GM04503 (cell line): Measurements from ENCODE around the gene KCNN4.
"Not testable (repeated sequence)": the region's sequence is repeated elsewhere in the genome, so short reads cannot be mapped to it uniquely, and the experiment has no call there.

ENCODE experiments used
- DNase-seq: peaks from one replicate; pipeline ENCODE4 v3.0.0-alpha.2; 2012; ENCODE audit warnings: low read depth

Gene KCNN4

DNA sequence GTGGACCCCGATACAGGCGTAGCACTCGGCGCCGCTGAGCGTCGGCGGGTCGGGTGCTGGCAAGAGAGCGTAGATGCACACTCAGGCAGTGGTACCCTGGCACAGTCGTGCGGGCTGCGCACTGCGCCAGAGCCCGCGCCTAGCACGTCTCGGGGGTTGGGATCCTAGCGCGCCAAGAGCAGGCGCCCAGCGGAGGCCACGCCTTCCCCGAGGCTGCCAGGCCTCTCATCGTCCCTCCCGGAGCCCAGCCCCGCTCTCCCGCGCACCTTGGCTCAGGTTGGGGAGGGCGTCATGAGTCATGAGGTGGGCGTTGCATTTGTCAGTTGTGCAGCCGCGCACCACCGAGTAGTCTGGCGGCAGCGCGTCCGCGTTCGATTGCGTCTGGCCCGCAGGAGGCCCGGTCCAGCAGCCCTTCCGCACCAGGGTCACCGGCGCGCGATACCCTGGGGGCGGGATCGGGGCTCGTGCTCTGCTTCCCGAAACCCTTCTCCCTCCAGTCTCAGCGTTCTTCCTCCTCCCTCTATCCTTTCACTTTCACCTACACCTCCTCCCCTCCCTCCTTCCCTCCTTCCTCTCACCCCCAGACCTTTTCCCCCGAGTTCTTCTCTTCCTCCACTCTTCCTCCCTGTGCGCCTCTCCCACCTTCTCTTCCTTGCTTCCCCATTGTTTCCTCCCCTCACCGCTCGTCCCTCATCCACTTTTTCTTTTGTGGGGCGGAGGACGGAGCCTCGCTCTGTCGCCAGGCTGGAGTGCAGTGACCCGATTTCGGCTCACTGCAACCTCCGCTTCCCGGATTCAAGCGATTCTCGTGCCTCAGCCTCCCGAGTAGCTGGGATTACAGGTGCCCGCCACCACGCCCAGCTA is 18.0 kb upstream of the KCNN4 start:
- no peak for DNase-seq

DNA sequence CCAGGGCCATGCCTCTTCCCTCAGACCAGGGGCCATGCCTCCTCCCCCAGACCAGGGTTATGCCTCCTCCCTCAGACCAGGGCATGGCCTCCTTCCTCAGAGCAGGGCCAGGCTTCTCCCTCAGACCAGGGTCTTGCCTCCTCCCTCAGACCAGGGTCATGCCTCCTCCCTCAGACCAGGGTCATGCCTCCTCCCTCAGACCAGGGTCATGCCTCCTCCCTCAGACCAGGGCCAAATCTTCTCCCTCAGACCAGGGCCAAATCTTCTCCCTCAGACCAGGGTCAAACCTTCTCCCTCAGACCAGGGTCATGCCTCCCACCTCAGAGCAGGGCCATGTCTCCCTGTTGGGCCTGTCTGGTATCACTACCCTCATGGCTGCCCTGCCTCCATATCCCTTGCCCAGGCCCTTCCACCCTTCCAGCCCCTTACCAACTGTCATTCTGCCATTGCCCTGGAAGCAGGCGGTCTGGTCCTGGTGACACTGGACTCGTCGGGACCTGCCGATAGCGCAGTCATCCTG is 17.3 kb upstream of the KCNN4 start:
- no peak for DNase-seq

DNA sequence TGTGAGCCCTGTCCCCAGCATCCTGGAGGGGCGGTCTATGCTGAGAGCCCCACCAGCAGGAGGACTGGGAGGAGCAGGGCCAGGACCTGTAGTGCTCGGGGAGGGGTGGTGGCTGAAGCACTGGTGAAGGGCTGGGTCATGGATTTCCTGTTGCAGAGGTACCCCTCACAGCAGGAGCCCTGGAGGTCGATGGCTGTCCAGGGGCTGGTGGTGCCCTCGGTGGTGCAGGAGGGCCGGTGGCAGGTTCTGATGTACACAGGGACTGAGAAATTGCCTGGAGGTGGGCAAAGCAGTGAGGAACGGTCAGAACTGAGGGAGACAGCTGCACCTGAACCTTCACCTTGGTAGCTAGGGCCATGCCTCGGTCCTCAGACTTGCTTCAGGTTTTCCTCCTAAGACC is 16.8 kb upstream of the KCNN4 start:
- no peak for DNase-seq

DNA sequence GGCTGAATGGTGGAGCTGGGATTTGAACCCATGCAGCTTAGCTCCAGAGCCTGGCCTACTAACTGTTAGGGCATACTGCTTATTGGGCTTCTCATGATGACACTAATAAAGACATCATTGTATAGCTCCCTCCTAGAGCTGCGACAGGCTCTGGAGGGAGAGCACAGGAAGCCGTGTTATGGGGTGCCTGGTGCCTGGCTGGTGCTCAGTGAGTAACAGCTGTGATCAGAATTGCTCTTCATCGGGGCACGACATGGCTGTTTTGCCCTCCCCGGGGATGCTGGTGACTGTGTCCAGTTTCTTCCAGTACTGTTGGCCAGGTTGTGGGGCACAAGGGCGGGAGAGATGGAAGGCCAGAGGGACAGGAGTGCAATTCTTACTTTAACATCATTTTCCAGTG is 16.3 kb upstream of the KCNN4 start:
- no peak for DNase-seq

DNA sequence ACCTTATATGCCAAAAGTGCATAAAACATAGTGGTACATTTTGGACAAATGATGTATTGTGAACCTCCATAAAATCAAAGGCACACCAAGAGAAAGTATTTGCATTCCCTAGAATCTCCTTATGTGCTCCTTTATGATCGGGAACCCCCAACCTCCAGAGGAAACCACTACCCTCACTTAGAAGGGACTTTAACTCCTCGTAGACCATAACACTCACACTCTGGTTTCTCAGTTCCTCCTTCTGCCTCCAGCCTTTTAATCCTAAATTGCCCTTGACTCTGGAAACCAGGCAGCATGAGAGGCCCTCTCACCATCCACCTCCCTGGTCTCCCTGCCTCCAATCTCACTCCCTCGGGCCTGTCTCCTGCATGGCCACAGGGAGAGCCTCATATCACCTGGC is 9.8 kb upstream of the KCNN4 start:
- no peak for DNase-seq

DNA sequence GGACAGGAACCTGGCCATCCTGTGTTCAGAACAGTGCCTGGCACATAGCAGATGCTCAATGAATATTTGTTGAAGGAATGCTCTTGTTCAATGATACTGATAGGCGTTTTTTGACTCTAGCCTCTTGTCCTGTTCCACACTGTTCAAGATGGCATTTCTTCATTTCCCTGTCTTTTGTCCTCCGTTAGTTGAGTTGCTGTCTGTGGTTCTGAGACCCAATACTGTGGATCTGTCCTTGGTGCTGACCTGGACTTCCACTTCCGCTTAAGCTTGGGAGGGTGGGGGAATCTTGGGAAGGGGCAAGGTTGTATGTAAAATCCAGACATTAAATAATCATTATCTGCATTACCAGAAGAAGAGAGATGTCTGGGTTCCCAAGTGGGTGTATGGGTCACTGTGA is 8.3 kb upstream of the KCNN4 start:
- DNase-seq = no peak

DNA sequence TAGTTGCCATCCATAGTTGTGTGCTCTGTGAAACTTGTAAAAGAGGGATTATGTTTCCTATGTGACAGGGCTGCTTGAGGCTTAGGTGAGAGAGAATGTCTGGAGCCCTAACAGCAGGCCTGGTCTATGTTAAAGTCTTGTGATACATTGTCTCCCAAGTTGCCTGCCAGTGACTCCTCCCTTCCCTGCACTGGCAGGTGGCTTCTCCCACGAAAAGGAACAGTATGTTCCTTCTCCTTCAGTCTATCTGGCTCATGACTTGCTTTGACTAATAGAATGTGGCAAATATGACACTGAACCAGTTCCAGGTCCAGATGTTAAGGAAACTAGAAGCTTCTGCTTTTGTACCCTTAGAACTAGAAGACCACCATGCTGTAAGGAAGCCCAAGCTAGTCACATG is 5.9 kb upstream of the KCNN4 start:
- DNase-seq = no peak

DNA sequence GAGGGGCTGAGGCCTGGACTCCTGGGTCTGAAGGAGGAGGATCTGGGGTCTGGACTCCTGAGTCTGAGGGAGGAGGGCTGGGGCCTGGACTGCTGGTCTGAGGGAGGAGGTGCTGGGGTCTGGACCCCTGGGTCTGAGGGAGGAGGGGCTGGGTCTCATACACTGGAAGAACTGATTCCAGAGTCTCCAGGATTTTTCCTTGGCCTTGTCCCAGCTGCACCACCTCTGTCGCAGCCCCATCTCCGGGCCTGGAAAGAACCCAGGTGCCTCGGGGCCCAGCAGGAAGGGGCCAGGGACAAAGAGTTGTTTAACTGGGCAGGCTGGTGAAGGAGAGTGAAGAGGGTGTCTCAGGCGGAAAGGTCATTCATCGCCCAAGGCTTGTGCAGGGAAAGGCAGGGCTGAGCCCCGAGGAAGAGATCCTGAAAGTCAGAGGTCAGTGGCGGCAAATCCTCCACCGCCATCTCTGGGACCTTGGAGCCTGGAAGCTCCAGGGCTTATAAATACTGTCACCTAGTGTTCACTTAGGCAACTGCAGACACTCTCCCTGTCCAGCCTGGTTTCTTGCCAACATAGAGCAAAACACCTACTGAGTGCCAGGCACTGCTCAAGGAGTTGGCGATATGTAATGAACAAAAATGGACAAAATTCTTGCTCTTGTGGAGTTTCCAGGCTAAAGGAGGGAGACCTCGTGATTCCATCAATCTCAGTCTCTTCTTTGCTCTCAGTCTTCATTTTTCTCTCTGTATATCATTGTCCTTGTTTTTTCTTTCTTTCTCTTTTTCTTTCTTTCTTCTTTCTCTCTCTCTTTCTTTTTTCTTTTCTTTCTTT is 4.4 kb upstream of the KCNN4 start:
- DNase-seq = no peak

DNA sequence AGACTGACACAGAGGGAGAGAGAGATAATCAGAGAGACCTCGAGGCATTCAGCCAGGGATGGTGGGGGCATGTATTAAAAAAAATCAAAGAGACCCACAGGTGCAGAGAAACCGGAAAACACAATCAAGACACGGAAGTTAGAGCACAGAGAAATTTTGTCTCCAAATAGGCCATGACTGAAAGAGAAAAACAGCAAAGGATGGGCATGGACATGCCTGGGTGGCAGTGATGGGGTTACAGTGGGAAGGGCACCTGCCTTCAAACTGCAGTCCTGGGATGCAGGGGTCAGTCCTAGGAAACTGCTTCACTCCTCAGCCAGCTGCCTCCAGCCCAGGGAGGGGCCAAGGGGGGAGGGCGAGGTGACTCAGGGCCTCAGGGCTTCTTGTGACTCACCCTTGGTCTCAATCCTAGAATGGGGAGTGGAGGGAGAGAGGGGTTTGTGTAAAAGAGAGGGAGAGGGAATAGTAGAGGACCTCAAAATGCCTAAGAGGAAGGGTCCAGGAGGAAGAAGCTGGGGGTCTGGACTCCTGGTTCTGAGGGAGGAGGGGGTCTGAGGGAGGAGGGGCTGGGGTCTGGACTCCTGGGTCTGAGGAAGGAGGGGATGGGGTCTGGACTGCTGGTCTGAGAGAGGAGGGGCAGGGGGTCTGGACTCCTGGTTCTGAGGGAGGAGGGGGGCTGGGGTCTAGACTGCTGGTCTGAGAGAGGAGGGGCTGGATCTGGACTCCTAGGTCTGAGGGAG is 3.6 kb upstream of the KCNN4 start:
- no peak for DNase-seq

DNA sequence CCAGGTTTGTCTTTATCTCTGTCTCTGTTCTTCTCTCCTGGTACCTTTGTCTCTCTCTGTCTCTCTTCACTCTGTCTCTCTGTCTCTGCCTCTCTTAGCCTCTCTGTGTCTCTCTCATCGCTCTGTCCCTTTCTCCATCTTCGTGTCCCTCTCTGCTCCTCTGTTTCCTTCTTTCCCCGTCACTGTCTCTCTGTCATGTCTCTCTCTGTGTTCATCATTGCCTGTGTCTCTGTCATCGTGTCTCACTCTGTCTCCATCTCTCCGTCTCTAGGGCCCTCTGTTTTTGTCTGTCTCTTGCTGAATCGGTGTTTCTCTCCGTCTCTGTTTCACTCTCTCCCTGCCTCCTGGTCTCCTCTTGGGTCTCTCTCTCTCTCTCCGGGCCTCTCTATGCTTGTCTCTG is 2.9 kb upstream of the KCNN4 start:
- no peak for DNase-seq

DNA sequence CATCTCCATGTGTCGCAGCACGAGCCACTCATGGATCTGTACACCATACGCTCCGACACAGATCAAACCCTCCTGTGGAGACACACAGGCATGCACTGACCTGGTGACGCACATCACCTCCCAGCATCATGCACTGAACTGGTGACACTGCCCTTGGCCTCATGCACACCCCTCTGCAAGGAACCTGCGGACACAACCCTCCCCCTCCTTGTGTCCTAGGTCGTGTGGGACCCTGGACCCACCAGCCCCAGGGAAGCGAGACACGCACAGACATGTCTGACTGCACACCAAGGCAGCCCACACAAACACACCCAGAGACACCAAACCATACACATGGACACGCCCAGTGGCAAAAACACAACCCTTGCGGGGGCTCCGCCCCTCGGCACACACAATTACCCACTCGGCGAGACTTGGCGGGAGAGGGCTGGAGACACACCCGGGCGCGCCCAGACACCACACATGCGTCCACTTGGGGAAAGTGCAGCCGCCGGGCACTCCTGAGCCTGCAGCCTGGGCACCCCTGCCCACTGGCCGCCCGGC is 2.0 kb upstream of the KCNN4 start:
- no peak for DNase-seq

DNA sequence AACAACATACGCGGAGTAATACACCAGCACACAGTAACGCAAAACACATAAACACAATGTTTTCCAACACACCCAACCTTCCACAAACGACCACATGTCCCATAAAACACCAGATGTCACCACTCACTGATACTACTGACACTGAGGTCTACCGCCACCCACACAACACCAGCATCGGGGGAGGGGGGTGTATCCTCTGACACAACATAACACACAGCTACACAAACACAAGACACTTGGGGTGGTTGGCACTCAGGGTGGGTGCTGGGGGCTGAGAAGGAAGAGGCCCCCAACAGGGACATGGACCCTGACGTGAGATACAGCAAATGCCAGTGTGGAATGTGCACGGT is 1.5 kb upstream of the KCNN4 start:
- no peak for DNase-seq

DNA sequence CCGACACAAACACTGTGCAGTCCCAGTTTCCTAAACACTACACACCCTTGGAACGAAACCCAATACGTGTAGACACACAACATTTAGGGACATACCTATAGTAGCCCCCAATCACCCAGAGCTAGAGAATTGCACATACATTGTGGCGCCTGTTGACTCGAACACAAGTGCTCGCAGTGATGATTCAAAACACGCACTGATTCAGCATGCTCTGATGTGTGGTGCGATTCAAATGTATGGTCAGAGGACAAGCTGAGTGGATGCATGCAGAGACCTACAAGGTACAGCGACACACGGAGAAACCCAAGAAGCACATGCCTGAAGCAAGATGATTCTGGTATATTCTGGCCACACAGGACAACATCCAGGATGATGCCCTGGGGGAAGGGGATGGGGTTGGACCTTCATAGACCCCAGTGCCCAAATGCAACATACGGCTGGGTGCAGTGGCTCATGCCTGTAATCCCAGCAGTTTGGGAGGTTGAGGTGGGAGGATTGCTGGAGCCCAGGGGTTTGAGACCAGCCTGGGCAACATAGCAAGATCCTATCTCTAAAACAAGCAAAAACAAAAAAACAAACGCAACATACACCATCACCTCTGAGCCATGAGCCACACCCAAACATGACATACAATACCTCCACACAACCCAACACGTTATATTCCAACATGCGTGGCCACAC is 997 bp upstream of the KCNN4 start:
- no peak for DNase-seq

DNA sequence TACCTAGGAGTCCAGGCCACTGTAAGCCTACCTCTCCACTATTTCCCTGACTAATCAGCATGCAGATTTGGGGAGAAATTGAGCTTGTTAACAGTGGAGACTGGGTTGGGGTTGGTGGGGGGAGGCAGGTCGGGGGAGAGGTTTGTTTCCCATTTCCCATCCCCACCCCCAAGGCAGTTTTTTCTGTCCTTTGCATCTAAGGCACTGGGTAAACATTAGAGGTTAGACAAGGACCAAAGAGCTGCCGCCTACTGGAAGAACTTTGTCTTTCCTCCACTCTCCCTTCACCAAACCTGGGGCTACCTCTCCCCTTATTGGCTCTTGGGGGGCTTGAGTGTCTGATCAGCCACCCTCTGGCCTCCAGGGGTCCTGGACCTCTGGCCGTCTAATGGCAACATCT is 953 bp downstream of the KCNN4 start:
- DNase-seq = no peak

DNA sequence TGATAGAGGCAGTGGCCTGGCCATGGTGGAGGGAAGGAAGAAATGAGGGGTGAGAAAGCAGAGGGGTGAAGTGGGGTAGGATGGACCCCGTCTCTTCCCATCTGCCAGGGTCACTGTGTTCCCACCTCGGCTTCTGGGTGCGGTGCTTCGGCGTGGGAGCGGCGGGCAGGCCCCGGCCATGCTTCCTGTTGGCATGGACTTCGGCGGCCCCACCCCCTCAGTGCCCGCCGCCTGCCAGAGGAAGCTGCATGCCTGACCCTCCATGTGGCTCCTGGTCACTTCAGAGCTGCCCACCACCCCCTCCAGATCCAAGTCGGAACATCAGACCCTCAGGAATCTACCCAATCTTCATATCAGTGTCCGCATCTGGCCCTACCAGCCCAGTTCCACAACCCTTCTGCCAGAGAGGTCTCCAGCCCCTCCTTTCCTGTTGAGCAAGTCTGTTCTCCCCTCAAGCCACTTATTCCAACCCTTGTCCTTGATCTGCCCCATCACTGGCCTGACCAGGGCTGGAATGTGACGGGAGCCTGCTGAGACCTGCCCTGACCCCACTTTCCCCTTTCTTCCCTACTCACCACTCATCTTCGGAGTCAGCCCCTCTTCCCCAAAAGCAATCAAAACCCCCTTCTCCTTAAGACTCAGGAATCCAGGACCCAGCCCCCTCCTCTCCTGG is 1.5 kb downstream of the KCNN4 start:
- no peak for DNase-seq

DNA sequence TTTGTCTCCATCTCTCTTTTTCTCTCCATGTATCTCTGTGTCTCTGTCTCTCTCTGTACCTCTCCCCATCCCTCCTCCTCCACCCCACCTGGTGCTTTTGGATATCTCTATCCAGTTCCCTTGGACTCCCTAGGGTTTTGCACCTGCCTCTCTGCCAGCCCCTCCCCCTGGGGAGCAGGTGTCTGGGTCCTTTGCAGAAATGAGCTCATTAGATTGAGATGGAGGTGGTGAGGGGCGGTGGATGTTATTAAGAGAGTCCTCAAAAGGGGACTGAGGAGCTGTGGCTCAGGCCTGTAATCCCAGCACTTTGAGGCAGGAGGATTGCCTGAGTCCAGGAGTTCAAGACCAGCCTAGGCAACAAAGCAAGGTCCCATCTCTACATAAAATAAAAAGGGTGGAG is 2.1 kb downstream of the KCNN4 start:
- no peak for DNase-seq

DNA sequence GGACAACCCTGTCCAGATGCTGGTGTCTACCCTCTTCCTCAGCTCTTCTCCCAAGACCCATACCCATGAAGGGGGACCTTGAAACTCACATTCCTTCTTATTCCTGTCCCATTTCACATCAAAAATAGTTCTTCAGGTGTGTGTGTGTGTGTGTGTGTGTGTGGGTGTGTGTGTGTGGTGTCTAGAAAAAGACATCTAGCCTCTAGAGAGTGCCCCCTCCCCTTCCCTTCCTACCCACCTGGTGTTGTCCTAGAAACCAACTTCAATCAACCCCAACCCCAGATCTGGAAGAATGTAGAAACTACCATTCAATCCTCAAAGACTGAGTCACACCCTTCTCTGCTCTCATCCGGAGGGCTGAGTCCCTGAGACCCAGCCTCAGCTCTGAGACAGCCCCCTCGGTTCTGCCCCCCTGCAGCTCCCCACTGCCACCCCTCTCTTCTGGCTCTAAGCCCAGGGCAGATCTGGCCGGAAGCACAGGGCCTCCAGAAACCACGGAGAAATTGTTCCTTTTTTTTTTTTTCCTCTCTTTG is 3.5 kb downstream of the KCNN4 start:
- DNase-seq = no peak

DNA sequence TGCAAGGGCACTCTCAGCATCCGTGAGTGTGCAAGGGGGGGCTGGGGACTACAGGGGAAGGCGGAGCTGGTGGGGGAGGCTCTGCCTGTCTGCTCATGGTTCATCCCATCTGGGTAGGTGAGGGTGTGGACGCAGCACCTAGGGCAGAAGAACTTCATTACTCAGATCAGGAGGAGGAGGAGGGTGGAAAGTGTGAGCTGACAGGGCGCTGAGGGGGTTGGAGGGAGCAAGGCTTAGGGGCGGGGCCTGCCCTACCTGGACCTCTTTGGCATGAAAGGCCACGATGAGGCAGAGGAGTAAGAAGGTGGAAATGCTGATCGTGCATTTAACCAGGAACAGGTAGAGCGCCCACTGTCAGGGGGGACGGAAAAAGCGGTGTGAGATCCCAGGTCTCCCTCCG is 4.5 kb downstream of the KCNN4 start:
- no peak for DNase-seq

DNA sequence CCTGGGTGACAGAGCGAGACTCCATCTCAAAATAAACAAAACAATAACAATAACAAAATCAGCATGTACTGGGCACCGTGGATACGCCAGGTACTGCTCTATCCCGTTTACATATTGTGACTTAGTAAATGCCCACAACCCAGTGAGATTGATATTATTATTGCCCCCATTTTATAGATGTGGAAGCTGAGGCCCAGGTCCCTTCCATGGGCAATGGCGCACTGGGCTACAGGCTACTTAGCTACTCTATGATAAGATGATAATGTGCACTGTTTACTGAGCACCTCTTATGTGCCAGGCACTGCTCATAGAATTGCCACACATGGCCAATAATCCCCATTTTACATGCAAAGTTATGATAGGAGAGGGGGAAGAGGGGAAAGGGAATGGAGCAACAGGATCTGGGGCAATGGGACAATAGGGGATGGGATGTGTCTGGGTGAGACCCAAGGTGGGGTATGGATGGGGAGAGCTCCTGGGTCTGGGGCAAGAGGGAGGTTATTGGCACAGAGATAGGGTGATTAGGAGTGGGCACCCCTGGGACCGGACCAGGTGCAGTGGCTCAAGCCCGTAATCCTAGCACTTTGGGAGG is 5.4 kb downstream of the KCNN4 start:
- no peak for DNase-seq

DNA sequence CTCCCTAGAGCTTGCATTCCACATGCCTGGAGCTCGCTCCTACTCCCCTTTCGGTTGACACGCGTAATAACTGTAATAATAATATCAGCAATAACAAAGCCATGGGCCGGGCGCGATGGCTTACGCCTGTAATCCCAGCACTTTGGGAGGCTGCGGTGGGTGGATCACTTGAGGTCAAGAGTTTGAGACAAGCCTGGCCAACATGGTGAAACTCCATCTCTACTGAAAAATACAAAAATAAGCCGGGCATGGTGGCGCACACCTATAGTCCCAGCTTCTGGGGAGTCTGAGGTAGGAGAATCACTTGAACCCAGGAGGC is 5.9 kb downstream of the KCNN4 start:
- DNase-seq = not testable (repeated sequence)
